Esophagus squamous epithelium (tissue), 4 donors: ENCODE measurements around the gene KIF4B.

ENCODE experiments used
- CTCF ChIP-seq, 6 experiments: fragments of 450-650 bp in 4 of 6; fragments of 200-600 bp in 2 of 6; sonication (generic) in 2 of 6; IDR thresholded peaks; one replicate each; pipeline ENCODE4 v1.5.1; 2016 to 2019; ENCODE audit warnings: antibody characterized with exemption in 6 of 6, mild to moderate bottlenecking in 4 of 6, moderate library complexity in 4 of 6
- POLR2A ChIP-seq, 4 donors: fragments of 450-650 bp; IDR thresholded peaks; one replicate each; pipeline ENCODE4 v1.6.1; 2017; ENCODE audit warnings: antibody characterized with exemption in 4 of 4, mild to moderate bottlenecking in 4 of 4, moderate library complexity in 3 of 4

GRCh38 chr5:155008669-155009068 is 4.9 kb upstream of the KIF4B start:
- TF ChIP-seq CTCF (IDR thresholded peaks at IDR 0.05): no peak
- no peak for TF ChIP-seq POLR2A (IDR thresholded peaks at IDR 0.05)
